ENCODE data around the gene ADPRH.
"Not testable (repeated sequence)": the region's sequence is repeated elsewhere in the genome, so short reads cannot be mapped to it uniquely, and the experiment has no call there.

DNA sequence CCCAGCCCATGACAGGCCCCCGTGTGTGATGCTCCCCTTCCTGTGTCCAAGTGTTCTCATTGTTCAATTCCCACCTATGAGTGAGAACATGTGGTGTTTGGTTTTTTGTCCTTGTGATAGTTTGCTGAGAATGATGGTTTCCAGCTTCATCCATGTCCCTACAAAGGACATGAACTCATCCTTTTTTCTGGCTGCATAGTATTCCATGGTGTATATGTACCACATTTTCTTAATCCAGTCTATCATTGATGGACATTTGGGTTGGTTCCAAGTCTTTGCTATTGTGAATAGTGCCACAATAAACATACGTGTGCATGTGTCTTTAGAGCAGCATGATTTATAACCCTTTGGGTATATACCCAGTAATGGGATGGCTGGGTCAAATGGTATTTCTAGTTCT is 16.0 kb upstream of the ADPRH start:
- not testable (repeated sequence) for TF ChIP-seq TARDBP (IDR thresholded peaks at IDR 0.05); ZNF384 (IDR thresholded peaks at IDR 0.05); ELF4 (IDR thresholded peaks at IDR 0.05); FOXM1 (IDR thresholded peaks at IDR 0.05; ENCODE audit: borderline replicate concordance)

Data from HEK293T (cell line).